H7 (cell line): ENCODE data around the gene STXBP6. TPM values are rescaled to one million over a fixed set of nuclear protein-coding genes. Genes with fewer than 3 reads are reported as not detected.
"Not testable (repeated sequence)": the region's sequence is repeated elsewhere in the genome, so short reads cannot be mapped to it uniquely, and the experiment has no call there.

Source experiments
- DNase-seq: peaks from one replicate; pipeline ENCODE4 v3.0.0; 2012
- H3K27me3 ChIP-seq: 2 replicates; pipeline ENCODE4 v1.6.0; 2011; ENCODE audit warnings: mild to moderate bottlenecking, low read length; ENCODE audit not compliant: control insufficient read depth, insufficient read depth
- H3K36me3 ChIP-seq: replicated peaks from 2 replicates; pipeline ENCODE4 v1.5.1; 2011; ENCODE audit warnings: low read length; ENCODE audit not compliant: control insufficient read depth, insufficient read depth
- H3K4me3 ChIP-seq: 2 replicates; pipeline ENCODE4 v1.5.1; 2011; ENCODE audit warnings: low read depth, mild to moderate bottlenecking, control low read depth, low read length, moderate library complexity; ENCODE audit not compliant: insufficient read depth
- total RNA-seq: library from RNA; depleted of rRNA; stranded (reverse); fragments of >200 nt; shearing (Covaris generic); gene quantifications from 2 replicates; pipeline ENCODE4 v1.2.3, GENCODE V29; 2014

Gene STXBP6
- total RNA-seq, 1 experiment from 2014 or later, result 1.0 TPM

- Histone ChIP-seq H3K36me3 (no peaks in the 10 kb centered on the region), H3K27me3 (no peaks in the 10 kb centered on the region), H3K4me3 (no peak overlapping the region)
- DNase-seq, result no peak
Measured at GRCh38 chr14:24846261-24846660, 203.7 kb downstream of the STXBP6 start.

- Histone ChIP-seq H3K36me3 (no peaks in the 10 kb centered on the region), H3K27me3 (no peaks in the 10 kb centered on the region), H3K4me3 (no peak overlapping the region)
- DNase-seq, result no peak
Measured at GRCh38 chr14:24845851-24846250, 204.1 kb downstream of the STXBP6 start.

GRCh38 chr14:24844011-24844410 lies 205.9 kb downstream of the STXBP6 start:
- H3K36me3 ChIP-seq, result no peaks in the 10 kb centered on the region
- no peak for DNase-seq
- H3K27me3 ChIP-seq, result no peaks in the 10 kb centered on the region
- no peak overlapping the region for H3K4me3 ChIP-seq

- Histone ChIP-seq H3K36me3 (no peaks in the 10 kb centered on the region), H3K4me3 (no peak overlapping the region), H3K27me3 (no peaks in the 10 kb centered on the region)
- no peak for DNase-seq
Measured at GRCh38 chr14:24843494-24843893, 206.5 kb downstream of the STXBP6 start.

- no peak for DNase-seq
- Histone ChIP-seq H3K4me3 (no peak overlapping the region), H3K27me3 (no peaks in the 10 kb centered on the region), H3K36me3 (no peaks in the 10 kb centered on the region)
Measured at GRCh38 chr14:24840204-24840893, 209.6 kb downstream of the STXBP6 start.

GRCh38 chr14:24839617-24840203 lies 210.2 kb downstream of the STXBP6 start:
- no peaks in the 10 kb centered on the region for H3K27me3 ChIP-seq
- DNase-seq, result no peak
- H3K4me3 ChIP-seq, result no peak overlapping the region
- no peaks in the 10 kb centered on the region for H3K36me3 ChIP-seq

GRCh38 chr14:24838945-24839616 lies 210.9 kb downstream of the STXBP6 start:
- no peak for DNase-seq
- Histone ChIP-seq H3K27me3 (no peaks in the 10 kb centered on the region), H3K4me3 (no peak overlapping the region), H3K36me3 (no peaks in the 10 kb centered on the region)

GRCh38 chr14:24837280-24838046 lies 212.5 kb downstream of the STXBP6 start:
- H3K27me3 ChIP-seq, result no peaks in the 10 kb centered on the region
- no peak overlapping the region for H3K4me3 ChIP-seq
- no peaks in the 10 kb centered on the region for H3K36me3 ChIP-seq
- no peak for DNase-seq

GRCh38 chr14:24836324-24836723 lies 213.6 kb downstream of the STXBP6 start:
- H3K36me3 ChIP-seq, H3K27me3 ChIP-seq, H3K4me3 ChIP-seq, DNase-seq: not testable (repeated sequence)

- Histone ChIP-seq H3K36me3 (no peaks in the 10 kb centered on the region), H3K27me3 (no peaks in the 10 kb centered on the region), H3K4me3 (no peak overlapping the region)
- DNase-seq, result no peak
Measured at GRCh38 chr14:24834956-24835355, 215.0 kb downstream of the STXBP6 start.

- no peaks in the 10 kb centered on the region for H3K27me3 ChIP-seq
- no peaks in the 10 kb centered on the region for H3K36me3 ChIP-seq
- no peak overlapping the region for H3K4me3 ChIP-seq
- no peak for DNase-seq
Measured at GRCh38 chr14:24833385-24833784, 216.6 kb downstream of the STXBP6 start.

- Histone ChIP-seq H3K4me3 (no peak overlapping the region), H3K27me3 (no peaks in the 10 kb centered on the region), H3K36me3 (no peaks in the 10 kb centered on the region)
- no peak for DNase-seq
Measured at GRCh38 chr14:24831677-24832076, 218.3 kb downstream of the STXBP6 start.

- H3K27me3 ChIP-seq, result no peaks in the 10 kb centered on the region
Measured at GRCh38 chr14:24829862-24830261, 220.1 kb downstream of the STXBP6 start.

GRCh38 chr14:24828486-24828885 lies 221.5 kb downstream of the STXBP6 start:
- no peak overlapping the region for H3K4me3 ChIP-seq
- DNase-seq, result no peak
- H3K36me3 ChIP-seq, result no peaks in the 10 kb centered on the region
- H3K27me3 ChIP-seq, result no peaks in the 10 kb centered on the region

More at GRCh38 chr14:24829862-24830261, 220.1 kb downstream of the STXBP6 start:
- DNase-seq, result no peak
- no peaks in the 10 kb centered on the region for H3K36me3 ChIP-seq
- H3K4me3 ChIP-seq, result no peak overlapping the region
